Colonic mucosa (tissue), 4 donors: Measurements from ENCODE around the gene GRXCR1. TPM values are rescaled to one million over a fixed set of nuclear protein-coding genes. Genes with fewer than 3 reads are reported as not detected.

Source experiments
- DNase-seq: peaks from one replicate; pipeline ENCODE4 v3.0.0-alpha.2; 2020
- H3K27ac ChIP-seq: fragments of 200-600 bp; one replicate; pipeline ENCODE4 v1.8.0; 2021
- H3K27me3 ChIP-seq: fragments of 200-600 bp; one replicate; pipeline ENCODE4 v1.8.0; 2021
- H3K36me3 ChIP-seq: fragments of 200-600 bp; one replicate; pipeline ENCODE4 v1.8.0; 2021
- H3K4me1 ChIP-seq: fragments of 200-600 bp; one replicate; pipeline ENCODE4 v1.8.0; 2021; ENCODE audit warnings: mild to moderate bottlenecking
- H3K4me3 ChIP-seq: fragments of 200-600 bp; one replicate; pipeline ENCODE4 v1.8.0; 2021
- H3K9ac ChIP-seq, 2 donors: one replicate each; pipeline ENCODE4 v1.7.0; 2013; ENCODE audit warnings: control low read depth in 2 of 2, low read depth in 2 of 2, low read length in 2 of 2
- H3K9me3 ChIP-seq: fragments of 200-600 bp; one replicate; pipeline ENCODE4 v1.8.0; 2021
- intact Hi-C: fragments of 100-400 bp; cut with DNase I; formaldehyde crosslinking; loops from one replicate; pipeline ENCODE4 v1.14.1; 2022
- total RNA-seq, 2 donors: library from RNA; stranded (reverse); fragmentation: NEBNext Ultra II Directional in 1 of 2; extraction: Animal tissue kit (Norgen Biotek cat#: 25700) in 1 of 2; gene quantifications; one replicate each; pipeline ENCODE4 v1.2.1, GENCODE V29; 2021
- TF ChIP-seq, protein P1 (sequence below): fragments of 200-600 bp; IDR thresholded peaks from one replicate; pipeline ENCODE4 v1.8.0; 2022; ENCODE audit warnings: antibody characterized with exemption, mild to moderate bottlenecking
- donor health status: healthy.
- donor health status: DM: no; HTN: no; CAD: no.
- donor health status: DM: no; HTN: no; CAD: no.

GRXCR1 gene
- total RNA-seq, 2 donors from 2014 or later = not detected

DNA sequence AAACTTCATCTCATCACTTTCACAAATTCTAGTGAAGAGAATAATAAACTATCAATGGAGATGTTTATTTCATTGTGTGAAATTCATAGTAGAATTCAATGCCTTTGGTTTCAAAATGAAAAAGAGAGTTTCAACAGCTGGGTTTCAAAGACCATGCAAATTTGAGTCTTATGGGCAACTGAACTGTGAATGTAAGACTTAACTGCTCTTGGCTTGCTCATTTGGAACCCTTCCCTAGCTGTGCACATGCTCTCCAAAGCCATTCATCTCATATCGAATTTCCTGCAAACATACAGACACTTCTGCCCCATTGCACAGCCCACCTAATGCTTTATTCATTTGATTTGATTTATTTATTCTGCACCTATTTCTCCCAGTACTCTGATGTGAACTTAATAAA lies 154.5 kb downstream of the GRXCR1 start:
- Histone ChIP-seq H3K4me1 (no peaks in the 10 kb centered on the region), H3K4me3 (no peak overlapping the region), H3K27me3 (no peaks in the 10 kb centered on the region), H3K9me3 (no peaks in the 10 kb centered on the region), H3K27ac (no peak overlapping the region), H3K9ac (no peak overlapping the region), H3K36me3 (no peaks in the 10 kb centered on the region)
- DNase-seq = no peak
- intact Hi-C loops = no loop called here
- TF ChIP-seq, protein P1, sequence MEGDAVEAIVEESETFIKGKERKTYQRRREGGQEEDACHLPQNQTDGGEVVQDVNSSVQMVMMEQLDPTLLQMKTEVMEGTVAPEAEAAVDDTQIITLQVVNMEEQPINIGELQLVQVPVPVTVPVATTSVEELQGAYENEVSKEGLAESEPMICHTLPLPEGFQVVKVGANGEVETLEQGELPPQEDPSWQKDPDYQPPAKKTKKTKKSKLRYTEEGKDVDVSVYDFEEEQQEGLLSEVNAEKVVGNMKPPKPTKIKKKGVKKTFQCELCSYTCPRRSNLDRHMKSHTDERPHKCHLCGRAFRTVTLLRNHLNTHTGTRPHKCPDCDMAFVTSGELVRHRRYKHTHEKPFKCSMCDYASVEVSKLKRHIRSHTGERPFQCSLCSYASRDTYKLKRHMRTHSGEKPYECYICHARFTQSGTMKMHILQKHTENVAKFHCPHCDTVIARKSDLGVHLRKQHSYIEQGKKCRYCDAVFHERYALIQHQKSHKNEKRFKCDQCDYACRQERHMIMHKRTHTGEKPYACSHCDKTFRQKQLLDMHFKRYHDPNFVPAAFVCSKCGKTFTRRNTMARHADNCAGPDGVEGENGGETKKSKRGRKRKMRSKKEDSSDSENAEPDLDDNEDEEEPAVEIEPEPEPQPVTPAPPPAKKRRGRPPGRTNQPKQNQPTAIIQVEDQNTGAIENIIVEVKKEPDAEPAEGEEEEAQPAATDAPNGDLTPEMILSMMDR = no peak

DNA sequence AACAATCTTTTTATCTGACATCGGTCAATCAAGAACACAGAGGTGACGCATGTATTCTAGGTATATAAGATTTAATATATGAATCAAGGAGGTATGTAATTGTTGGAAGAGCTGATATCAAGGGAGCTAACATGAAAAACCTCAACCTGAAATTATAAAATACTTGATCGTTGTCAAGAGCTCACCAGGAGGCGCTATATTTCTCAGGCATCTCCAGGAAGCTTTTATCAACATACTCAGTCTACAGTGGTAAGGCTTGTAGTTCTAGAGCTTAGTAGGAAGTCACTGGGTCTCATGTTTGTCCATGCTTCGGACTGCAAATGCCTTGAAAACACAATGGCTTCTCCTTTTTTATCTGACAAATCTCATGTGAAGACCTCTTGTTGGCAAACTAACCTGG lies 156.1 kb downstream of the GRXCR1 start:
- H3K36me3 ChIP-seq = no peaks in the 10 kb centered on the region
- H3K27me3 ChIP-seq = no peaks in the 10 kb centered on the region
- TF ChIP-seq, protein P1 = no peak
- DNase-seq = no peak
- no peaks in the 10 kb centered on the region for H3K9me3 ChIP-seq
- H3K4me3 ChIP-seq = no peak overlapping the region
- no peak overlapping the region for H3K27ac ChIP-seq
- intact Hi-C loops = no loop called here
- H3K9ac ChIP-seq = no peak overlapping the region
- H3K4me1 ChIP-seq = no peaks in the 10 kb centered on the region

- TF ChIP-seq, protein P1 = no peak
- H3K9ac ChIP-seq = no peak overlapping the region
- no peak for DNase-seq
- no peak overlapping the region for H3K27ac ChIP-seq
- intact Hi-C loops = no loop called here
- no peaks in the 10 kb centered on the region for H3K9me3 ChIP-seq
- H3K4me1 ChIP-seq = no peaks in the 10 kb centered on the region
- no peaks in the 10 kb centered on the region for H3K36me3 ChIP-seq
- no peaks in the 10 kb centered on the region for H3K27me3 ChIP-seq
- H3K4me3 ChIP-seq = no peak overlapping the region
Observed at GRCh38 chr4:43049326-43049725, 156.8 kb downstream of the GRXCR1 start.

- H3K9me3 ChIP-seq = no peaks in the 10 kb centered on the region
- no peaks in the 10 kb centered on the region for H3K4me1 ChIP-seq
- DNase-seq = no peak
- intact Hi-C loops = no loop called here
- H3K4me3 ChIP-seq = no peak overlapping the region
- H3K27ac ChIP-seq = no peak overlapping the region
- no peaks in the 10 kb centered on the region for H3K36me3 ChIP-seq
- H3K27me3 ChIP-seq = no peaks in the 10 kb centered on the region
- TF ChIP-seq, protein P1 = no peak
- H3K9ac ChIP-seq = no peak overlapping the region
Observed at GRCh38 chr4:43066415-43066814, 173.9 kb downstream of the GRXCR1 start.

- no peaks in the 10 kb centered on the region for H3K36me3 ChIP-seq
- no peak for DNase-seq
Observed at GRCh38 chr4:43071069-43071468, 178.6 kb downstream of the GRXCR1 start.

More at GRCh38 chr4:43071069-43071468, 178.6 kb downstream of the GRXCR1 start:
- Histone ChIP-seq H3K4me1 (no peaks in the 10 kb centered on the region), H3K27ac (no peak overlapping the region), H3K27me3 (no peaks in the 10 kb centered on the region), H3K9ac (no peak overlapping the region), H3K9me3 (no peaks in the 10 kb centered on the region), H3K4me3 (no peak overlapping the region)
- intact Hi-C loops = no loop called here
- TF ChIP-seq, protein P1 = no peak

Other genes starting within 250 kb of the GRXCR1 start
- 10 to 100 TPM; 19.1 to 34.0 TPM for gene ATP8A1, start 235.6 kb upstream of the GRXCR1 start, total RNA-seq